Gastroesophageal sphincter (tissue), 4 donors: ENCODE results near the gene PRRT3. TPM values are rescaled to one million over a fixed set of nuclear protein-coding genes. Genes with fewer than 3 reads are reported as not detected.

Experiments used
- ATAC-seq: fragments of 150-250 bp; one replicate; pipeline ENCODE4 v1.9.1; 2016; ENCODE audit warnings: mild to moderate bottlenecking, moderate library complexity
- H3K27ac ChIP-seq, 4 donors: fragments of 200-600 bp; sonication (generic) in 3 of 4; 1 replicate in 3 of 4; 2 replicates in 1 of 4; pipeline ENCODE4 v1.5.1; 2016 to 2019
- H3K27me3 ChIP-seq: fragments of 200-600 bp; sonication (generic); one replicate; pipeline ENCODE4 v1.5.1; 2019
- H3K36me3 ChIP-seq, 2 donors: fragments of 200-600 bp; sonication (generic); one replicate each; pipeline ENCODE4 v1.5.1; 2019; ENCODE audit warnings: control low read depth in 1 of 2
- H3K4me1 ChIP-seq, 3 donors: fragments of 200-600 bp; sonication (generic); 1 replicate in 2 of 3; 2 replicates in 1 of 3; pipeline ENCODE4 v1.5.1; 2016 to 2019; ENCODE audit warnings: control low read depth in 2 of 3
- H3K4me3 ChIP-seq, 2 donors: fragments of 200-600 bp; sonication (generic); one replicate each; pipeline ENCODE4 v1.5.1; 2019; ENCODE audit warnings: mild to moderate bottlenecking in 1 of 2, moderate library complexity in 1 of 2
- H3K9me3 ChIP-seq, 3 donors: fragments of 200-600 bp; sonication (generic); one replicate each; pipeline ENCODE4 v1.5.1; 2017 to 2019; ENCODE audit warnings: control low read depth in 2 of 3
- EP300 ChIP-seq: sonication (generic); formaldehyde crosslinking; IDR thresholded peaks from one replicate; pipeline ENCODE4 v1.6.1; 2017; ENCODE audit warnings: antibody characterized with exemption, mild to moderate bottlenecking
- POLR2A ChIP-seq, 2 donors: fragments of 450-650 bp; IDR thresholded peaks; one replicate each; pipeline ENCODE4 v1.6.1; 2017; ENCODE audit warnings: antibody characterized with exemption in 2 of 2, mild to moderate bottlenecking in 2 of 2, moderate library complexity in 1 of 2
- POLR2AphosphoS5 ChIP-seq: sonication (generic); formaldehyde crosslinking; IDR thresholded peaks from one replicate; pipeline ENCODE4 v1.6.1; 2017; ENCODE audit warnings: antibody characterized with exemption
- WGBS, 2 donors: methylation state at CpG; one replicate each; pipeline ENCODE4 v1.1.5; 2018; ENCODE audit warnings: low coverage in 1 of 2; 5-methylcytosine and 5-hydroxymethylcytosine counted together
- total RNA-seq, 4 donors: library from RNA; depleted of rRNA; stranded (reverse); fragments of >200 nt; gene quantifications; one replicate each; pipeline ENCODE4 v1.1.0, GENCODE V29; 2016
- TF ChIP-seq, protein P1 (sequence below), 4 experiments: fragments of 200-600 bp in 2 of 4; fragments of 450-650 bp in 2 of 4; sonication (generic) in 1 of 4; IDR thresholded peaks; one replicate each; pipeline ENCODE4 v1.5.1; 2017 to 2019; ENCODE audit warnings: antibody characterized with exemption in 4 of 4, mild to moderate bottlenecking in 2 of 4, moderate library complexity in 2 of 4

PRRT3 gene
- total RNA-seq, 4 donors from 2014 or later = 1.3 to 3.6 (median 2.7) TPM

DNA sequence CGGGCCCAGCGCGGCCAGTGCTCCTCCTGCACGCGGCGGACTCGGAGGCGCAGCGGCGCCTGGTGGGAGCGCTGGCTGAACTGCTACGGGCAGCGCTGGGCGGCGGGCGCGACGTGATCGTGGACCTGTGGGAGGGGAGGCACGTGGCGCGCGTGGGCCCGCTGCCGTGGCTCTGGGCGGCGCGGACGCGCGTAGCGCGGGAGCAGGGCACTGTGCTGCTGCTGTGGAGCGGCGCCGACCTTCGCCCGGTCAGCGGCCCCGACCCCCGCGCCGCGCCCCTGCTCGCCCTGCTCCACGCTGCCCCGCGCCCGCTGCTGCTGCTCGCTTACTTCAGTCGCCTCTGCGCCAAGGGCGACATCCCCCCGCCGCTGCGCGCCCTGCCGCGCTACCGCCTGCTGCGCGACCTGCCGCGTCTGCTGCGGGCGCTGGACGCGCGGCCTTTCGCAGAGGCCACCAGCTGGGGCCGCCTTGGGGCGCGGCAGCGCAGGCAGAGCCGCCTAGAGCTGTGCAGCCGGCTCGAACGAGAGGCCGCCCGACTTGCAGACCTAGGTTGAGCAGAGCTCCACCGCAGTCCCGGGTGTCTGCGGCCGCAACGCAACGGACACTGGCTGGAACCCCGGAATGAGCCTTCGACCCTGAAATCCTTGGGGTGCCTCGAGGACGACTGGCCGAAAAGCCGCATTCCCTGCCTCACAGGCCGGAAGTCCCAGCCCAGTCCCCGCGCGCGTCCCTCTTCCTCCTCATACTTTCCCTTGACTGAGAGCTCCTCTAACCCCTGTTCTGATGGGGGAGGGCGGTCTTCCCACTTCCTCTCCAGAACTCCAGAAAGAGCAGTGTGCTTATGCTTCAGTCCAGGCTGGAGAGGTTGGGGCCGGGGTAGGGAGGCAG lies 36.7 kb downstream of the PRRT3 start:
- peak; percentile 65 for ATAC-seq
- 0% methylated on average over 3 of the region's 99 CpGs; no CpG with 5 or more reads in 1 of the 2 donors for WGBS, 2 donors
- H3K4me1 ChIP-seq = peaks cover 0 to 57% (median 20%) of the 10 kb centered on the region in 3 donors

GRCh38 chr3:9914559-9915253 lies 37.5 kb downstream of the PRRT3 start:
- Histone ChIP-seq H3K9me3 (no peaks in the 10 kb centered on the region), H3K4me3 (peak overlapping the region; percentile 43 to 65), H3K27ac (peak overlapping the region; percentile 81 to 96 (median 92)), H3K4me1 (peaks cover 0 to 57% (median 20%) of the 10 kb centered on the region in 3 donors), H3K27me3 (no peaks in the 10 kb centered on the region), H3K36me3 (peaks cover 0 to 6% of the 10 kb centered on the region in 2 donors)
- TF ChIP-seq EP300 (no peak), POLR2A (IDR thresholded peaks at IDR 0.05) (no peak), POLR2AphosphoS5 (no peak)
- TF ChIP-seq, protein P1, sequence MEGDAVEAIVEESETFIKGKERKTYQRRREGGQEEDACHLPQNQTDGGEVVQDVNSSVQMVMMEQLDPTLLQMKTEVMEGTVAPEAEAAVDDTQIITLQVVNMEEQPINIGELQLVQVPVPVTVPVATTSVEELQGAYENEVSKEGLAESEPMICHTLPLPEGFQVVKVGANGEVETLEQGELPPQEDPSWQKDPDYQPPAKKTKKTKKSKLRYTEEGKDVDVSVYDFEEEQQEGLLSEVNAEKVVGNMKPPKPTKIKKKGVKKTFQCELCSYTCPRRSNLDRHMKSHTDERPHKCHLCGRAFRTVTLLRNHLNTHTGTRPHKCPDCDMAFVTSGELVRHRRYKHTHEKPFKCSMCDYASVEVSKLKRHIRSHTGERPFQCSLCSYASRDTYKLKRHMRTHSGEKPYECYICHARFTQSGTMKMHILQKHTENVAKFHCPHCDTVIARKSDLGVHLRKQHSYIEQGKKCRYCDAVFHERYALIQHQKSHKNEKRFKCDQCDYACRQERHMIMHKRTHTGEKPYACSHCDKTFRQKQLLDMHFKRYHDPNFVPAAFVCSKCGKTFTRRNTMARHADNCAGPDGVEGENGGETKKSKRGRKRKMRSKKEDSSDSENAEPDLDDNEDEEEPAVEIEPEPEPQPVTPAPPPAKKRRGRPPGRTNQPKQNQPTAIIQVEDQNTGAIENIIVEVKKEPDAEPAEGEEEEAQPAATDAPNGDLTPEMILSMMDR (IDR thresholded peaks at IDR 0.05) = no peak
- WGBS, 2 donors = 0% methylated on average over 1 to 5 of the region's 15 CpGs
- no peak for ATAC-seq

More for the DNA sequence above, 36.7 kb downstream of the PRRT3 start:
- Histone ChIP-seq H3K4me3 (peak overlapping the region; percentile 43 to 65), H3K9me3 (no peaks in the 10 kb centered on the region), H3K27me3 (no peaks in the 10 kb centered on the region), H3K27ac (peak overlapping the region; percentile 81 to 96 (median 92)), H3K36me3 (peaks cover 0 to 14% of the 10 kb centered on the region in 2 donors)
- TF ChIP-seq EP300 = no peak
- peak in 1 of 2 donors; percentile 43 for TF ChIP-seq POLR2A (IDR thresholded peaks at IDR 0.05)
- TF ChIP-seq, protein P1 (IDR thresholded peaks at IDR 0.05) = peak in 3 of 4 experiments; percentile 65 to 77 (median 74)
- TF ChIP-seq POLR2AphosphoS5 = peak; percentile 57

GRCh38 chr3:9914011-9914410 lies 38.2 kb downstream of the PRRT3 start:
- no peaks in the 10 kb centered on the region for H3K27me3 ChIP-seq
- peaks cover 0 to 56% (median 20%) of the 10 kb centered on the region in 3 donors for H3K4me1 ChIP-seq
- ATAC-seq = no peak
- no peak for TF ChIP-seq POLR2AphosphoS5
- TF ChIP-seq EP300 = no peak
- TF ChIP-seq POLR2A (IDR thresholded peaks at IDR 0.05) = no peak
- TF ChIP-seq, protein P1 (IDR thresholded peaks at IDR 0.05) = no peak
- 56% methylated on average over 1 of the region's 1 CpG; no CpG with 5 or more reads in 1 of the 2 donors for WGBS, 2 donors
- H3K9me3 ChIP-seq = no peaks in the 10 kb centered on the region
- no peak overlapping the region for H3K4me3 ChIP-seq
- peak overlapping the region in 3 of 4 donors; percentile 89 to 96 (median 94) for H3K27ac ChIP-seq
- no peaks in the 10 kb centered on the region for H3K36me3 ChIP-seq

GRCh38 chr3:9913601-9914000 lies 38.6 kb downstream of the PRRT3 start:
- 52 to 80% methylated on average over 1 to 5 of the region's 5 CpGs for WGBS, 2 donors
- Histone ChIP-seq H3K36me3 (no peaks in the 10 kb centered on the region), H3K27ac (peak overlapping the region in 3 of 4 donors; percentile 89 to 96 (median 94)), H3K4me1 (peaks cover 0 to 52% (median 20%) of the 10 kb centered on the region in 3 donors), H3K4me3 (no peak overlapping the region), H3K27me3 (no peaks in the 10 kb centered on the region), H3K9me3 (no peaks in the 10 kb centered on the region)
- ATAC-seq = no peak
- TF ChIP-seq, protein P1 (IDR thresholded peaks at IDR 0.05) = no peak
- TF ChIP-seq EP300 (no peak), POLR2AphosphoS5 (no peak), POLR2A (IDR thresholded peaks at IDR 0.05) (no peak)
